Frontal cortex (tissue), 4 donors: ENCODE measurements around the gene SRCIN1. TPM values are rescaled to one million over a fixed set of nuclear protein-coding genes. Genes with fewer than 3 reads are reported as not detected.

Source experiments
- DNase-seq, 2 donors: peaks; one replicate each; pipeline ENCODE4 v3.0.0; 2012; ENCODE audit warnings: low spot score in 2 of 2
- FAIRE-seq: peaks from 2 replicates; lab custom pipeline; 2012; peaks lifted over from hg19 to GRCh38; lab: Jason Lieb, UNC
- total RNA-seq: library from RNA; depleted of rRNA; stranded (reverse); fragments of >200 nt; gene quantifications from one replicate; pipeline ENCODE4 v1.2.3, GENCODE V29; 2014
- donor health status: control.
- donor health status: control.
- donor health status: control.

SRCIN1 gene
- total RNA-seq, 1 donor from 2014 or later, result 23.6 TPM

- no peak for FAIRE-seq
Measured at GRCh38 chr17:38551121-38551520, 54.6 kb downstream of the SRCIN1 start.

GRCh38 chr17:38550661-38551060, 55.1 kb downstream of the SRCIN1 start:
- DNase-seq, result no peak
- FAIRE-seq, result no peak

More at GRCh38 chr17:38551121-38551520, 54.6 kb downstream of the SRCIN1 start:
- DNase-seq, result no peak

- DNase-seq (no peak), FAIRE-seq (no peak)
Measured at GRCh38 chr17:38549285-38549684, 56.5 kb downstream of the SRCIN1 start.

- FAIRE-seq (no peak), DNase-seq (no peak)
Measured at GRCh38 chr17:38547444-38547843, 58.3 kb downstream of the SRCIN1 start.

- DNase-seq, result no peak
- FAIRE-seq, result no peak
Measured at GRCh38 chr17:38546396-38546795, 59.4 kb downstream of the SRCIN1 start.

- DNase-seq (no peak), FAIRE-seq (no peak)
Measured at GRCh38 chr17:38545531-38546225, 60.1 kb downstream of the SRCIN1 start.

- DNase-seq (no peak), FAIRE-seq (no peak)
Measured at GRCh38 chr17:38544839-38545209, 60.9 kb downstream of the SRCIN1 start.

- no peak for DNase-seq
- FAIRE-seq, result no peak
Measured at GRCh38 chr17:38544175-38544838, 61.4 kb downstream of the SRCIN1 start.

- FAIRE-seq, result no peak
- no peak for DNase-seq
Measured at GRCh38 chr17:38543403-38544174, 62.2 kb downstream of the SRCIN1 start.

GRCh38 chr17:38542286-38542685, 63.5 kb downstream of the SRCIN1 start:
- no peak for FAIRE-seq
- no peak for DNase-seq

GRCh38 chr17:38541281-38541680, 64.5 kb downstream of the SRCIN1 start:
- no peak for FAIRE-seq
- no peak for DNase-seq

GRCh38 chr17:38540514-38541045, 65.2 kb downstream of the SRCIN1 start:
- FAIRE-seq, result no peak

GRCh38 chr17:38539386-38539785, 66.4 kb downstream of the SRCIN1 start:
- FAIRE-seq (no peak), DNase-seq (no peak)

More at GRCh38 chr17:38540514-38541045, 65.2 kb downstream of the SRCIN1 start:
- no peak for DNase-seq

GRCh38 chr17:38538906-38539305, 66.8 kb downstream of the SRCIN1 start:
- no peak for DNase-seq
- FAIRE-seq, result no peak

GRCh38 chr17:38536661-38537060, 69.1 kb downstream of the SRCIN1 start:
- no peak for DNase-seq
- FAIRE-seq, result no peak

- no peak for DNase-seq
- FAIRE-seq, result no peak
Measured at GRCh38 chr17:38535886-38536285, 69.9 kb downstream of the SRCIN1 start.

GRCh38 chr17:38534498-38534885, 71.3 kb downstream of the SRCIN1 start:
- FAIRE-seq (no peak), DNase-seq (no peak)

- DNase-seq, result no peak
- FAIRE-seq, result no peak
Measured at GRCh38 chr17:38533866-38534497, 71.8 kb downstream of the SRCIN1 start.

- FAIRE-seq, result no peak
- DNase-seq, result no peak
Measured at GRCh38 chr17:38533241-38533640, 72.5 kb downstream of the SRCIN1 start.

GRCh38 chr17:38532451-38532850, 73.3 kb downstream of the SRCIN1 start:
- DNase-seq (no peak), FAIRE-seq (no peak)
